NT2/D1 (cell line): ENCODE results near the gene SPINT2.

Experiments used
- SUZ12 ChIP-seq: IDR thresholded peaks from 2 replicates; pipeline ENCODE4 v1.6.1; 2011; ENCODE audit not compliant: insufficient read length, insufficient read depth; ENCODE audit errors: extremely low read depth
- YY1 ChIP-seq: IDR thresholded peaks from 2 replicates; pipeline ENCODE4 v1.6.1; 2011; ENCODE audit not compliant: insufficient read length, insufficient read depth

DNA sequence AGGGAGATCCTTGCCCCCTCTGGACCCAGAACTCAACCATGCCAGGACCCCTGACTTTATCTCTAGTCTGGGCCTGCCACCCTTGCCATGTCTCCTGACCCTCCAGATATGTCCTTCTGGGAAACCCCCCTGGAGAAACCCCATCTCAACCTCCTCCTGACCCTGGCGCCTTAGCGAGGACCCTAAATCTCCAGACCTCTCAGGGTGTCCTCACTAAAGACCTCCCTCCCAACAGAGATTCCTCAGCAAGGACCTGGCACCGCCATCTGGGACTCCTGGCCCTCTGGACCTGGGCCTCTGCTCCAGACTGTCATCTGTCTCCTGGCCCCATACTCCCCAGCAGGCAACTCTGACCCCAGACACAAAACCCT lies 56.6 kb downstream of the SPINT2 start:
- TF ChIP-seq YY1 (no peak), SUZ12 (no peak)
